PC-9 (cell line): ENCODE data around the gene PGM2.

Experiments
- EZH2 ChIP-seq: fragments of 200-600 bp; sonication (generic); IDR thresholded peaks from 2 replicates; pipeline ENCODE4 v1.8.0; 2017; ENCODE audit warnings: antibody characterized with exemption, low read depth
- TF ChIP-seq, protein P1 (sequence below): fragments of 200-600 bp; sonication (generic); conservative IDR thresholded peaks from 2 replicates; pipeline ENCODE4 v1.6.1; 2017; ENCODE audit warnings: mixed run types, antibody characterized with exemption, mild to moderate bottlenecking, moderate library complexity

DNA sequence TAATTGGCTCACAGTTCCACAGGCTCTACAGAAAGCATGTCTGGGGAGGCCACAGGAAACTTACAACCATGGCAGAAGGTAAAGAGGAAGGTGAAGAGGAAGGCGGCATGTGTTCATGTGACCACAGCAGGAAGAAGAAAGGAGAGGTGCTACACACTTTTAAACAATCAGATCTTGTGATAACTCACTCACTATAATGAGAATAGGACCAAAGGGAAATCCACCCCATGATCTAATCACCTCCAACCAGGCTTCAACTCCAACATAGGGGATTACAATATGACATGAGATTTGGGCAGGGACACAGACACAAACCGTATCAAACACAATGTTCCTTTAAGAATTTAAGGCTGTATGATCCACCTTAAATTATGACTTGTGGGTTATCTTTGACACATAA lies 10.5 kb upstream of the PGM2 start:
- no peak for TF ChIP-seq EZH2
- TF ChIP-seq, protein P1, sequence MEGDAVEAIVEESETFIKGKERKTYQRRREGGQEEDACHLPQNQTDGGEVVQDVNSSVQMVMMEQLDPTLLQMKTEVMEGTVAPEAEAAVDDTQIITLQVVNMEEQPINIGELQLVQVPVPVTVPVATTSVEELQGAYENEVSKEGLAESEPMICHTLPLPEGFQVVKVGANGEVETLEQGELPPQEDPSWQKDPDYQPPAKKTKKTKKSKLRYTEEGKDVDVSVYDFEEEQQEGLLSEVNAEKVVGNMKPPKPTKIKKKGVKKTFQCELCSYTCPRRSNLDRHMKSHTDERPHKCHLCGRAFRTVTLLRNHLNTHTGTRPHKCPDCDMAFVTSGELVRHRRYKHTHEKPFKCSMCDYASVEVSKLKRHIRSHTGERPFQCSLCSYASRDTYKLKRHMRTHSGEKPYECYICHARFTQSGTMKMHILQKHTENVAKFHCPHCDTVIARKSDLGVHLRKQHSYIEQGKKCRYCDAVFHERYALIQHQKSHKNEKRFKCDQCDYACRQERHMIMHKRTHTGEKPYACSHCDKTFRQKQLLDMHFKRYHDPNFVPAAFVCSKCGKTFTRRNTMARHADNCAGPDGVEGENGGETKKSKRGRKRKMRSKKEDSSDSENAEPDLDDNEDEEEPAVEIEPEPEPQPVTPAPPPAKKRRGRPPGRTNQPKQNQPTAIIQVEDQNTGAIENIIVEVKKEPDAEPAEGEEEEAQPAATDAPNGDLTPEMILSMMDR = no peak
